Smooth muscle cell of the brain vasculature (primary cell): ENCODE results near the gene CEBPA.
"Not testable (repeated sequence)": the region's sequence is repeated elsewhere in the genome, so short reads cannot be mapped to it uniquely, and the experiment has no call there.

Source experiments
- DNase-seq: peaks from one replicate; pipeline ENCODE4 v3.0.0-alpha.2; 2012; ENCODE audit warnings: low read depth, low spot score

CEBPA gene

DNA sequence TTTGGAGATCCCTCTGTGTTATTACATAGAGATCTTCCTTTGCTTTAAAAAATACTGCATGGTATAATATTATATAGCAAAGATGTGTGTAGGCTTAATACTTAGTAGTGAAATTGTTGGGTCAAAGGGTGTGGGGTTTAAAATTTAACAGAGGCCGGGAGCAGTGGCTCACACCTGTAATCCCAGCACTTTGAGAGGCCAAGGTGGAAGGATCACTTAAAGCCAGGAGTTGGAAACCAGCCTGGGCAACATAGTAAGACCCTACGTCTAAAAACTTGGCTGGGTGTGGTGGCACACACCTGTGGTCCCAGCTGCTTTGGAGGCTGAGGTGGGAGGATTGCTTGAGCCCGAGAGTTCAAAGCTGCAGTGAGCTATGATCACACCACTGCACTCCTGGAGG lies 22.3 kb upstream of the CEBPA start:
- no peak for DNase-seq

DNA sequence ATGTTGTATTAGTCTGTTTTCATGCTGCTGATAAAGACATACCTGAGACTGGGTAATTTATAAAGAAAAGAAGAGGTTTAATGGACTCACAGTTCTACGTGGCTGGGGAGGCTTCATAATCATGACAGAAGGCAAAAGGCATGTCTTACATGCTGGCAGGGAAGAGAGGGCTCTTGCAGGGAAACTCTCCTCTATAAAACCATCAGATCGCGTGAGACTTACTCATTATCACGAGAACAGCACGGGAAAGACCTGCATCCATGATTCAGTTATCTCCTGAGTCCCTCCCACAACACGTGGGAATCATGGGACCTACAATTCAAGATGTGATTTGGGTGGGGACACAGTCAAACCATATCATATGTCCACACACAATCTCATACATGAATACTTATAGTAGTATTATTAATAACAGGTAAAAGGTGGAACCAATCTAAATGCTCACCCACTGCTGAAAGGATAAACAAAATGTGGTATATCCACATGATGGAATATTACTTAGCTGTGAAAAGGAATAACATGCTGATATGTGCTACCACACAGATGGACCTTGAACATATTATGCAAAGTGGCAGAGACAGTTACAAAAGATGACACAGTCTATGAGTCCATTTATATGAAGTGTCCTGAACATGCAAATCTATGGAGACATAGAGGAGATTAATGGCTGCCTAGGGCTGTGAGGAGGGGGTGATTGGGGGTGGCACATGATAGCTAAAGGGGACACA lies 20.9 kb upstream of the CEBPA start:
- no peak for DNase-seq

DNA sequence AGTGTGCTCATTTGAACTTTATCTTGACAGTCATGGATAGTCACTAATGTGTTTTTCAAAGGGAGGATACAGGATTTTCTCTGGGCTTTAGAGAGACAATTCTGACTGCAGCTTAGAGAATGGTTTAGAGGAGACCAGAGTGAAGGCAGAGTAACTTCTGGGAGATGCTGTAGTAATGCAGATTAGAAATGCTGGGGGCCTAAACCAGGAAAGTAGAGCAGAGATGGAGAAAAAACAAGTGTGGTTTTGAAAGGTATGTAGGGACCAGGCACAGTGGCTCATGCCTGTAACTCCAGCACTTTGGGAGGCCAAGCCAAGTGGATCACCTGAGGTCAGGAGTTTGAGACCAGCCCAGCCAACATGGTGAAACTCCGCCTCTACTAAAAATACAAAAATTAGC lies 18.3 kb upstream of the CEBPA start:
- no peak for DNase-seq

DNA sequence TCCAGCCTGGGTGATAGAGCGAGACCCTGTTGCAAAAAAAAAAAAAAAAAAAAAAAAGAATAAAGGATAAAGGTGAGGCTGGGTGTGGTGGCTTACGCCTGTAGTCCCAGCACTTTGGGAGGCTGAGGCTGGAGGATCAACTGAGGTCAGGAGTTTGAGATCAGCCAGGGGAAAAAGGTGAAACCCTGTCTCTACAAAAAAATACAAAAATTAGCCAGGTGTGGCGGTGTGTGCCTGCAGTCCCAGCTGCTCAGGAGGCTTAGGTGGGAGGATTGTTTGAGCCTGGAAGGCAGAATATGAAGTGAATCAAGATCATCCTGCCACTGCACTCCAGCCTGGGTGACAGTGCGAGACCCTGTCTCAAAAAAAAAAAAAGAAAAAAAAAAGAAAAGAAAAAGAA lies 15.7 kb upstream of the CEBPA start:
- not testable (repeated sequence) for DNase-seq

DNA sequence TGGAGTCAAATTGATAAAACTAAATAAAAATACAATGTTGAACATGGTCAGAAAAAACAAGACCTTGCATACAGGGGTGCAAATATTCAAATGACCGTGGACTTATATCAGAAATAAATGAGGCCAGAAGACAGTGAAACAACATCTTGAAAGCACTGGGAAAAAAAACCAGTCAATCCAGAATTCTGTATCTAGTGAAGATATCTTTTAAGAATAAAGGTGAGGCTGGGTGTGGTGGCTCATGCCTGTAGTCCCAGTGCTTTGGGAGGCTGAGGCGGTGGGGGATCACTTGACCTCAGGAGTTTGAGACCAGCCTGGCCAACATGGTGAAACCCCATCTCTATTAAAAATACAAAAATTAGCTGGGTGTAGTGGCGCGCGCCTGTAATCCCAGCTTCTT lies 15.2 kb upstream of the CEBPA start:
- DNase-seq = no peak

DNA sequence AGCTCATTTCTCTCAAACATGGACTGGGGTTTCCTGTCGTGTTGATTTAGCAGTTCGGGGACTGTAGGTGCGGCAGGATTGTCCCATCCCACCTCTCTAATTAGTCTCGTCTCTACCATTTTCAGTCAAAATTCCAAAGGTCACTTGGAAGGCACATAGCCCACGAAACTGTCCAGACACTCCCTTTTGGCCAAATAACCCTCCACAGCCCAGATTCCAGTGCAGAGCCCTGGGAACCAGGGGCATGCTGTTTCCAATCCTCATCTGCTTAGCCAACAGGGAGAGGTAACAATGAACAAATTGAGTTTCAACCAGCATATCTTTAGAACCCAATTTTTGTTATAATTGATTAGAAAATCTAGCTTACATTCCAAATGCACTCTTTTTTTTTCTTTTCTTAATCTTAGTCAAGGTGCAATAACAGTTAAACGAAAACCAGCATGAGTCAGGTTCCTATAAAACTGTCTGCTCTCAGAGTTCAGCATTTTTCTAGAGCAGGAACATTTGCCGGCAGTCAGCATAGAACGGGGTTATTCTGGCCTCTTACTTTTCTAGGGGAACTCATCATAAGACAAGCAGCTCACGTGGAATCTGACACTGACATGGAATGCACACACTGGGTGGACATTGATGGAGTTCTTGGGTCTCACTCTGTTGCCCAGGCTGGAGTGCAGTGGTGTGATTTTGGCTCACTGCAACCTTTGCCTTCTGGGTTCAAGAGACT lies 14.4 kb upstream of the CEBPA start:
- no peak for DNase-seq

GRCh38 chr19:33312808-33313207 lies 10.5 kb upstream of the CEBPA start:
- not testable (repeated sequence) for DNase-seq

GRCh38 chr19:33312065-33312464 lies 9.7 kb upstream of the CEBPA start:
- no peak for DNase-seq

GRCh38 chr19:33311326-33311682 lies 9.0 kb upstream of the CEBPA start:
- no peak for DNase-seq

- no peak for DNase-seq
Measured at GRCh38 chr19:33310606-33311325, 8.4 kb upstream of the CEBPA start.

DNA sequence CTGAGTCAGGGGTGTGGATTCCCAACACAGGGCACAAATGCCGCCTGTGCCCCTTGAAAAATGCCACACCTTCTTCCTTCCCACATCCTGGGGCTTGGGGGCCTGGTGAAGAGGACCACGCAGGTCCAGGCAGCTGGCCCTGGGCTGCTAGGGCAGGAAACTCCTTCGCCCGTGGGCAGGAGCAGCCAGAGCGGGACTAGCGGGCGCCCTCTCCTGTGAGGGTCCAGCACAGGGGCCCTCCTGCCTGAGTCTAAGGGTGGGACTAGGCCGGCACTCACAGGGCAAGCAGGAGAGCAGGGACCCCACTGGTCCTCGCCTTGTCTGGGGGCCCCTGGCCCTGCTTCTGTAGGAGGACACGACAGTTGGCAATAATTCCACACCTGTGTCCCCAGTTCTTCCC lies 7.5 kb upstream of the CEBPA start:
- DNase-seq = no peak

DNA sequence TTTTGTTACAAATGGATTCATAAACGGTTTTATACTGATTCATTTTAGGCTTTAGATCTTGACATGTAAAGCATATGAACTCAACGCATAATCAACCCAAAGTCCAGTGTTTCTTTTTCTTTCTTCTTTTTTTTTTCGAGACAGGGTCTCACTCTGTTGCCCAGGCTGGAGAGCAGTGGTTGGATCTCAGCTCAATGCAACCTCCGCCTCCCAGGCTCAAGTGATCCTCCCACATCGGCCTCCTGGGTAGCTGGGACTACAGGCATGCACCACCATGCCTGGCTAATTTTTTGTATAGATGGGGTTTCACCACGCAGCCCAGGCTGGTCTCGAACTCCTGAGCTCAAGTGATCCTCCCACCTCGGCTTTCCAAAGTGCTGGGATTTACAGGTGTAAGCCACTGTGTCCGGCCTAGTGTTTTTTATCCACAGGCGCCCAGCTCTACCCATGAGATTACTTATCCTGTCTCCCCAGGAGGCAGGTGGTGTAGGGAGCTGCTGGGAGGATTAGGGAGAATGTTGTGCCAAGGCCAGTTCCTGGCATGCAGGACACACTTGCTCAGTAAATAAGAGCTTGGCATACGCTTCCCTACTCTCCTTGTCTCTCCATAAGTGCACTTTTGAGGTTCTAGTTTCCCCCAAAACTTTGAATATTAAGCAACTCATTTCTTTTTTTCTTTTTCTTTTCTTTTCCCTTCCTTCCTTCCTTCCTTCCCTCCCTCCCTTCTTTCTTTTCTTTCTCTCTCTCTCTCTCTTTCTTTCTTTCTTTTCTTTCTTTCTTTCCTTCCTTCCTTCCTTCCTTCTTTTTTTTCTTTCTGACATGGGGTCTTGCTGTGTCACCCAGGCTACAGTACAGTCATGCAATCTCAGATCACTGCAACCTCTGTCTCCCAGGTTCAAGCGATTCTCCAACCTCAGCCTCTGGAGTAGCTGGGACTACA lies 4.8 kb upstream of the CEBPA start:
- DNase-seq = no peak

DNA sequence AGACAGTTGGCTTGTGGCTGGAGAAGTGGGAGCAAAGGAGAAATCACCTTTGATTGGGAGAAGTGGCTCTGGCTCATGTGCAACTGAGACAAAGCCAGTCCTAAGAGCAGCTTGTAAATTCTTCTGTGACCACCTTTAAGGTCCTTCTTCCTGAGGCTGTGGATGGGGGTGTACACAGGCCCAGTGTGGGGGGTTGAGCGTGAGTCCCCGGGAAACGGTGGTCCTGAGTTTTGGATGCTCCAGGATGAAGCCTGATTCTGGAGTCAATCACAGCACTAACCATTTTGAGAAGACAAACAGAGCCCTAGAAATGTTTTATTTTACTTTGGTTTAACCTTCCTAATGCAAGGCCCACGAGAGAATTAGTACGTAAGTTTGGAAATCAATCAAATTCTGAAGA lies 3.9 kb upstream of the CEBPA start:
- DNase-seq = no peak

GRCh38 chr19:33304760-33305647 lies 2.7 kb upstream of the CEBPA start:
- DNase-seq = no peak

DNA sequence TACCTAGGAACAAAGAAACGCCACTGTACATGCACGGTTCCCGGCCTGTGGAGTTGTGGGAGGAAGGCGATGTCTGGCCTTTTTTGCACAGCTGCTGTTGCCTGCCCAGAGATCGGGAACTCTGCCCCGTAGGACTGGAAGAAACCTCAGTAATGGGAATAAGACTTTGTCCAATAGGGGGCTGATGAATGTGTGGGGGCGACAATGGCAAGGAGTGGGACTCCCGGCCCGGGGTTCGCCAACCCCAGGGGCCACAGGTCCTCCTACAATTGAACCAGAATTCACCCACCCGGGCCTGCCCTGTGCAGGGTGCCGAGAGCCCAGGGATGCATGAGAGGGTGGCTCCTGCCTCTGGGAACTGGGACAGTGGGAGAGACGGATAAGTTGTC lies 2.0 kb upstream of the CEBPA start:
- DNase-seq = no peak

DNA sequence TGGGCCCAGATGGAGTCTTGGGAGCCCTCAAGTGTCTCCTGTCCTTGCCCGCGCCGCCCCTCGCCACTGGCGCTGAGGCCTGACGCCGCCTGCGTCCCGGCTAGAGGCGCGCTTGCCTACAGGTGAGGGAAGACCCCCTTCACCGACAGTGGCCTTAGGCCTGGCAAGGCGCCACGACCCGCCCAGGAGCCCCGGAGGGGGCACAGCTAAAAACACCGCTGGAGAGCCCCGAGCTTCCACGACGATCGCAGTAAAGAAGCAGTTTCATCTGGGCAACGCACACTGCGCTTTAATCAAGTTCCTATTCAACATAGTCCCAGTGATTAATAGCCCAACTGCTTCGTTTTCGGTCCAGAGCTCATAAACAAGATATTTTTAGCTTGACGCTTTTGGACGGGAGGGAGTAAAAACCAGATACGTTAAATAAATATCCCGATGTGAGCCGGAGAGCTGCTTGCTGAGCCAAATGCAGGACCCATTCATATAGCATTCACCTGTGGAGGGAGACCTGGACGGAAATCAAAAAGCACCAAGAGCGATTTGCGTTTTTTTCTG lies 1.5 kb upstream of the CEBPA start:
- no peak for DNase-seq

DNA sequence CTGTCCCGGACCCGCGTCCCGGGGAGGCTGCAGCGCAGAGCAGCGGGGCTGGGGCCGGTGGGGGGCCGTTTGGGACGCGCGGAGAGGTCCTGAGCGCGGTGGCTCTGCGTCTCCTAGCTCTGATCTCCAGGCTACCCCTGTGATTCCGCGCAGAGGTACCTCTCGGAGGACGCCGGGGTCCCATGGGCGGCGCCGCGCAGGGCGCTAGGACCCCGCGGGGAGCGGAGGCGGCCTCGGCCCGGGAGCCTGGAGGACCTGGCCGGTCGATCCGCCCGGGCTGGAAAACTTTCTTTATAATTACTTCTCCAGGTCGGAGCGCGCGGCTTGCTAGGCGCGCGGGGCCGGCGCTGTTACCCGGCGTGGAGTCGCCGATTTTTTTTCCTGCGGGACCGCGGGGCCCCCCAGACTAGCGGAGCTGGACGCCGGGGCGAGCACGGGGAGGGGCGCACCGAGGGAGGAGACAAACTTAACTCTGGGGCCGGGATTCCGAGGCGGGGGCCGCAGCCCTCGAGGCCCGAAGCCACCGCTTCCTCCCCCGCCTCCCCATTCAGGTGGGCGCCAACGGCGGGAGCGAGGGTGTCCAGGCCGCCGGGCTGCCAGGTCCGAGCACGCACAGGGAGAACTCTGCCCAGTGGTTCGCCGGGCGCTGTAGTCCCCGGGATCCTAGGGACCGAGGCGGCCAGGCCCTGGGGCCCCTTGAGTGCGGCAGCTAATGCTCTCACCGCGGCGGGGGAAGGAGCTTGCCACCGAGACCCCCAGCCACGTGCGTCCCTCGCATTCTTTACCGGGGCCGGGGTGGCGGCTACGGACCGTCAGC lies 848 bp upstream of the CEBPA start:
- DNase-seq = no peak

- DNase-seq = no peak
Measured at GRCh38 chr19:33301900-33302174, 497 bp downstream of the CEBPA start.

- DNase-seq = no peak
Measured at GRCh38 chr19:33301144-33301899, 1.0 kb downstream of the CEBPA start.
